Peyer's patch (tissue), 4 donors: Measurements from ENCODE around the gene MEGF6. TPM values are rescaled to one million over a fixed set of nuclear protein-coding genes. Genes with fewer than 3 reads are reported as not detected.
"Not testable (repeated sequence)": the region's sequence is repeated elsewhere in the genome, so short reads cannot be mapped to it uniquely, and the experiment has no call there.

ENCODE experiments used
- DNase-seq, 3 donors: peaks; one replicate each; pipeline ENCODE4 v3.0.0-alpha.2; 2017 to 2019
- H3K27ac ChIP-seq, 4 donors: fragments of 200-600 bp; sonication (generic); one replicate each; pipeline ENCODE4 v1.5.1; 2016 to 2019
- H3K27me3 ChIP-seq, 2 donors: fragments of 200-600 bp; sonication (generic); one replicate each; pipeline ENCODE4 v1.5.1; 2019
- H3K36me3 ChIP-seq, 3 donors: fragments of 200-600 bp; sonication (generic); one replicate each; pipeline ENCODE4 v1.5.1; 2016 to 2019
- H3K4me1 ChIP-seq, 4 donors: fragments of 200-600 bp; sonication (generic); one replicate each; pipeline ENCODE4 v1.5.1; 2016 to 2019
- H3K4me3 ChIP-seq, 4 donors: fragments of 200-600 bp; sonication (generic); 1 replicate in 3 of 4; 2 replicates in 1 of 4; pipeline ENCODE4 v1.5.1; 2016 to 2019; ENCODE audit warnings: mild to moderate bottlenecking in 1 of 4
- H3K9me3 ChIP-seq, 4 donors: fragments of 200-600 bp; sonication (generic); one replicate each; pipeline ENCODE4 v1.5.1; 2016 to 2019; ENCODE audit warnings: mild to moderate bottlenecking in 1 of 4
- POLR2A ChIP-seq, 2 donors: fragments of 450-650 bp; IDR thresholded peaks; one replicate each; pipeline ENCODE4 v1.5.1; 2017; ENCODE audit warnings: antibody characterized with exemption in 2 of 2, mild to moderate bottlenecking in 2 of 2, moderate library complexity in 2 of 2
- total RNA-seq, 4 donors: library from RNA; depleted of rRNA; stranded (reverse); fragments of >200 nt; gene quantifications; one replicate each; pipeline ENCODE4 v1.1.0, GENCODE V29; 2016
- TF ChIP-seq, protein P1 (sequence below), 6 experiments: fragments of 450-650 bp in 4 of 6; fragments of 200-600 bp in 2 of 6; sonication (generic) in 1 of 6; IDR thresholded peaks; one replicate each; pipeline ENCODE4 v1.5.1; 2017 to 2019; ENCODE audit warnings: antibody characterized with exemption in 6 of 6, mild to moderate bottlenecking in 3 of 6, moderate library complexity in 1 of 6

The MEGF6 gene
- total RNA-seq, 4 donors from 2014 or later, result 2.5 to 61.1 (median 11.1) TPM

DNA sequence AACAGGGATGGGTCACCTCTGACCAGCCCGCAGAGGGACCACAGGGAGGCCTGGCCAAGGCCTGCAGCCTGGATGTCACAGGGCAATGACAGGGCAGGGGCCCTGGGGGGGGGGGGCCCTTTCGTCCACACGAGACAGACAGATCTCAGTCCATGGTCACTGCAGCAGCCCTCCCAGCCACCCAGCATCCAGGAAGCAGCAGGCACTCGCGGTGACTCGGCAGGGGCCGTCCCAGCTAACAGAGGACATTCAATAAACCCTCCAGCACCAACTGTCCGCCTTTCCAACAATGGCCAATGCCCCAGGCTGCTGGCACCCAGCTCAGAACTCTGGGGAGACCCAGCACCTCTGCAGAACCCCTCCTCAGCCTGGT, 32.9 kb downstream of the MEGF6 start:
- Histone ChIP-seq H3K4me3 (no peak overlapping the region), H3K4me1 (no peaks in the 10 kb centered on the region), H3K27ac (no peak overlapping the region), H3K9me3 (no peaks in the 10 kb centered on the region), H3K36me3 (no peaks in the 10 kb centered on the region), H3K27me3 (no peaks in the 10 kb centered on the region)
- TF ChIP-seq POLR2A (IDR thresholded peaks at IDR 0.05), result no peak
- TF ChIP-seq, protein P1, sequence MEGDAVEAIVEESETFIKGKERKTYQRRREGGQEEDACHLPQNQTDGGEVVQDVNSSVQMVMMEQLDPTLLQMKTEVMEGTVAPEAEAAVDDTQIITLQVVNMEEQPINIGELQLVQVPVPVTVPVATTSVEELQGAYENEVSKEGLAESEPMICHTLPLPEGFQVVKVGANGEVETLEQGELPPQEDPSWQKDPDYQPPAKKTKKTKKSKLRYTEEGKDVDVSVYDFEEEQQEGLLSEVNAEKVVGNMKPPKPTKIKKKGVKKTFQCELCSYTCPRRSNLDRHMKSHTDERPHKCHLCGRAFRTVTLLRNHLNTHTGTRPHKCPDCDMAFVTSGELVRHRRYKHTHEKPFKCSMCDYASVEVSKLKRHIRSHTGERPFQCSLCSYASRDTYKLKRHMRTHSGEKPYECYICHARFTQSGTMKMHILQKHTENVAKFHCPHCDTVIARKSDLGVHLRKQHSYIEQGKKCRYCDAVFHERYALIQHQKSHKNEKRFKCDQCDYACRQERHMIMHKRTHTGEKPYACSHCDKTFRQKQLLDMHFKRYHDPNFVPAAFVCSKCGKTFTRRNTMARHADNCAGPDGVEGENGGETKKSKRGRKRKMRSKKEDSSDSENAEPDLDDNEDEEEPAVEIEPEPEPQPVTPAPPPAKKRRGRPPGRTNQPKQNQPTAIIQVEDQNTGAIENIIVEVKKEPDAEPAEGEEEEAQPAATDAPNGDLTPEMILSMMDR (IDR thresholded peaks at IDR 0.05), result no peak
- no peak for DNase-seq

DNA sequence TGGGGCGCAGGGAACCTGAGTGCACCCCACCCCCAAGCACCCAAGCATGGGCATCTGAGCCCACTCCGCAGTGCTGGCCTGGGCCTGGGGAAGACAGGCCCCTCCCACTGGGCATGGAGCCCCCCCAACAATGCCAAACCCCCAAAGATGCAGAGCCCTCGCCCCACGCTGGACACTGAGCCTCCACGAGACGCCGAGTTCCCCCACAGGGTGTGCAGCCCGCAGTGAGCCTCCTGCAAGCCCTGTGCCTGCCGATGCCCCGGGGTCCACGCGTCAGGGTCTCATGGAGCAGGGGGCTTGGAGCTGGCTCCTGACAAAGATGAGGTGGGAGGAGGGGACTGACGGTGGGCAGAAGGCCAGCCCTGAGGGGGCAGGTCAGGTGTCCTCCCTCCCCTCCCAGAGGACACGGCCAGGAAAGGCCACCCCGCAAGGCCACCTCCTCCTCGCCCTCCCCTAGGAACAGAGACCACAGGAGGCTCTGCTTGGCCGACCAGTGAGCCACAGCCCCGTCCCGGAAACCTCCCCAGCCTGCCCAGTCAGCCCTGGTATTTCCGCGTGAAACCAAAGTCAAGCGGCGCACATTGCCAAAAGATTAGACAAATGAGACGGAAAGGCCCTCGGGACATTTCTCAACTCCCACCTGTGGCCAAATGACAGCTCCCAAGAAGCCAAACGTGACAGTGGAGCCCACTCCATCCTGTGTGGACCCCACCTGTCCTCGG, 33.4 kb downstream of the MEGF6 start:
- no peaks in the 10 kb centered on the region for H3K36me3 ChIP-seq
- no peaks in the 10 kb centered on the region for H3K27me3 ChIP-seq

DNA sequence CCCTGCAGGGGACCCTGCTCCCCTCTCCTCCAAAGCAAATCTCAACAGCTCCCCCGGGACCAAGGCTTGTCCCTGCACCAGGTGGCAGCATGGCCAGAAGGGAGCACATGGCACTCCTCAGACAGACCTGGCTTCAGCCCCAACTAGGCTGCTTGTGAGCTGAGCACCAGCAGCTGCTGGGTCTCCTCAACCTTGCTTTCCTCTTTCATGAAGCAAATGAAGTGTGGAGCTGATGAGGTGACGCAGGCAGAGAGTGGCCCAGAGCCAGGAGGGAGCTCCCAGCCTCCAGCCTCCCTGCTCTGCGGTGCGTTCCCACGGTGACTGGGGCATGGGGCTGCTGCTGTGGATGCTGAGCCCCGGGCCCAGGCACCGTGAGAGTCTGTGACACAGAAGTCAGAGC, 34.0 kb downstream of the MEGF6 start:
- Histone ChIP-seq H3K36me3 (no peaks in the 10 kb centered on the region), H3K27ac (no peak overlapping the region), H3K27me3 (no peaks in the 10 kb centered on the region), H3K4me1 (no peaks in the 10 kb centered on the region), H3K9me3 (no peaks in the 10 kb centered on the region), H3K4me3 (no peak overlapping the region)
- no peak for DNase-seq
- TF ChIP-seq, protein P1 (IDR thresholded peaks at IDR 0.05), result no peak
- TF ChIP-seq POLR2A (IDR thresholded peaks at IDR 0.05), result no peak

More for the DNA sequence above, 33.4 kb downstream of the MEGF6 start:
- no peak overlapping the region for H3K4me3 ChIP-seq
- H3K9me3 ChIP-seq, result no peaks in the 10 kb centered on the region
- no peak for DNase-seq
- no peaks in the 10 kb centered on the region for H3K4me1 ChIP-seq
- TF ChIP-seq, protein P1 (IDR thresholded peaks at IDR 0.05), result no peak
- TF ChIP-seq POLR2A (IDR thresholded peaks at IDR 0.05), result no peak
- no peak overlapping the region for H3K27ac ChIP-seq

DNA sequence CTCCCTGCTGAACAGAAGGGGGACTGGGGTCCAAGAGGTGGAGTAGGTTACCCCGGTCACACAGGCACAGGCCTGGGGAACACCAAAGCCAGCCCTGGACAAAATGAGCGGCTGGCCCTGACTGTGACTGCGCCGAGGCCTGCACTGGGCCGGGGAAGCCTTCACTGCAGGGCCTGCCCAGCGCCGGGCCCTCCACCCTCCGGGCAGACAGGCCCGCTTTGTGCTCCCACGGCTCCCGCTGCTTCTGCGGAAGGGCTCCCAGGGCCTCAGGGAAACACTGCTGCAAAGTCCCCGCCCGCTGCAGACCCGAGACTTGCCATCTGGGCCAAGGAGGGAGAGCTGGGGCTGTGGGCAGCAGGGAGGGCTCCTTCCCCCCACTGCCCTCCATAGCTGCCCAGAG, 35.3 kb downstream of the MEGF6 start:
- Histone ChIP-seq H3K27me3 (no peaks in the 10 kb centered on the region), H3K9me3 (no peaks in the 10 kb centered on the region), H3K27ac (no peak overlapping the region), H3K4me3 (no peak overlapping the region), H3K4me1 (no peaks in the 10 kb centered on the region), H3K36me3 (no peaks in the 10 kb centered on the region)
- TF ChIP-seq, protein P1 (IDR thresholded peaks at IDR 0.05), result no peak
- no peak for TF ChIP-seq POLR2A (IDR thresholded peaks at IDR 0.05)
- no peak for DNase-seq

DNA sequence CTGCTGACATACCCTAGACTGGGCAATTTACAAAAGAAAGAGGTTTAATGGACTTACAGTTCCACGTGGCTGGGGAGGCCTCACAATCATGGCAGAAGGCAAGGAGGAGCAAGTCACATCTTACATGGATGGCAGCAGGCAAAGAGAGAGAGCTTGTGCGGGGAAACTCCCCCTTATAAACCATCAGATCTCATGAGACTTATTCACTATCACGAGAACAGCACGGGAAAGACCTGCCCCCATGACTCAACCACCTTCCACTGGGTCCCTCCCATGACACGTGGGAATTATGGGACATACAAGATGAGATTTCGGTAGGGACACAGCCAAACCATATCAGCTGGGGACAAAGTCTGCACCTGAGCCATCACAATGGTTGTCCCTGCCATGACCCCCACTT, 35.8 kb downstream of the MEGF6 start:
- H3K36me3 ChIP-seq, DNase-seq, H3K27me3 ChIP-seq, H3K4me3 ChIP-seq, H3K4me1 ChIP-seq, H3K9me3 ChIP-seq, H3K27ac ChIP-seq: not testable (repeated sequence)

DNA sequence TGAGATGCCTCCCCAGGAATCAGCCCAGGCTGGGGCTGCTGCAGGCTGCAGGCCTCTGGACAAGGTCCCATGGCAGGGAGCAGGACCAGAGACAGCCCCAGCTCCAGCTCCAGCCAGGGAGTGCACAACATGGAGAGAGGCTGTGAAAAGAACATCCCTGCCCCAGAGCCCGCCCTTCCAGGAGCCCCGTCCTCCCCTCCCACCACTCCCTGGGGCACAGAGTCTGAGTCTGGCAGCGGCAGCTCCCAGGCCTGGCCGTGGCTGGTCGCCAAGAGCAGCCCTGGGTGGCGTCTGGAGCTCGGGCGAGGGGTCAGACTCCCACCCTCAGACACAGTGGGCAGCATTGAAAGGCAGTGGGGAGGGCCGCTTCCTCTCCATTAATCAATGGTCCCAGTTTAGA, 37.8 kb downstream of the MEGF6 start:
- Histone ChIP-seq H3K9me3 (no peaks in the 10 kb centered on the region), H3K4me1 (no peaks in the 10 kb centered on the region), H3K4me3 (no peak overlapping the region), H3K36me3 (no peaks in the 10 kb centered on the region), H3K27ac (no peak overlapping the region), H3K27me3 (no peaks in the 10 kb centered on the region)
- DNase-seq, result no peak
- TF ChIP-seq, protein P1 (IDR thresholded peaks at IDR 0.05), result no peak
- no peak for TF ChIP-seq POLR2A (IDR thresholded peaks at IDR 0.05)

DNA sequence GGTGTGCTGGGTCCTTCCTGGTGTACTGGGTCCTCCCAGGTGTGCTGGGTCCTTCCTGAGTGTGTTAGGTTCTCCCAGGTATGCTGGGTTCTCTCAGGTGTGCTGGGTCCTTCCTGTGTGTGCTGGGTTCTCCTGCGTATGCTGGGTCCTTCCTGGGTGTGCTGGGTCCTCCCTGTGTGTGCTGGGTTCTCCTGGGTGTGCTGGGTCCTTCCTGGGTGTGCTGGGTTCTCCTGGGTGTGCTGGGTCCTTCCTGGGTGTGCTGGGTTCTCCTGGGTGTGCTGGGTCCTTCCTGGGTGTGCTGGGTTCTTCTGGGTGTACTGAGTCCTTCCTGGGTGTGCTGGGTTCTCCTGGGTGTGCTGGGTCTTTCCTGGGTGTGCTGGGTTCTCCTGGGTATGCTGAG, 38.7 kb downstream of the MEGF6 start:
- DNase-seq, H3K9me3 ChIP-seq, H3K27ac ChIP-seq, H3K36me3 ChIP-seq, H3K4me3 ChIP-seq, H3K4me1 ChIP-seq, H3K27me3 ChIP-seq: not testable (repeated sequence)
